Measurements from ENCODE around the gene UTP14C. TPM values are rescaled to one million over a fixed set of nuclear protein-coding genes. Genes with fewer than 3 reads are reported as not detected.

UTP14C gene
- total and polyA plus RNA-seq, 3 donors from 2014 or later = 9.7 to 22.4 (median 18.8) TPM

DNA sequence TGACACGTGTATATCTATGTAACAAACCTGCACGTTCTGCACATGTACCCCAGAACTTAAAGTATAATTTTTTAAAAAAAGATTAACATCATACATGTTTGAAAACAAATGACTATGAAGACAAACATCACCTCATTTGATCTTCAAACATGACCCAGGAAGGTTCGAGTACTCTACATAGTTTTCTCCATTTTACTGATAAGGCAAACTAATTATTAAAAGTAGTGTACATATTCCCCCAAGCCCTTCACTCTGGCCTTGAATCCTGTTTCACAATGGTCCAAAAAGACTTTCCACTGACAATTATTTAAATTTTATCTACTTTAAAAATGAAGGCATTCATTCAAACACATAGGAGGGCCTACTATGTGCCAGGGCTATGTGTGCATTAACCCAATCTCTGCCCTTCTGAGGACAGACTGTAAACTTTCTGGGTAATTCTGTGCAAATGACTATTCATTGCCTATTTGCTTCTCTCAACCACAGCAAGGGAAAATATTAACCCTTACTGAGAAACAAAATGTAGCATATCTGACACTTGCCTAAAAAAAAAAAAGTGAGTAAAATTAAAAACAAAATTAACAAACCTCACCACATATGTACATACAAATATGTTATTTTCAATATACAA is 35.4 kb upstream of the UTP14C start:
- Histone ChIP-seq H3K27me3 (no peaks in the 10 kb centered on the region), H3K9me3 (no peaks in the 10 kb centered on the region), H3K36me3 (ENCODE audit: low read depth, missing control alignments) (no peaks in the 10 kb centered on the region), H3K4me3 (no peak overlapping the region), H3K4me1 (no peaks in the 10 kb centered on the region), H3K27ac (no peak overlapping the region)
- no peak for TF ChIP-seq POLR2A (IDR thresholded peaks at IDR 0.05)
- TF ChIP-seq, protein P1, sequence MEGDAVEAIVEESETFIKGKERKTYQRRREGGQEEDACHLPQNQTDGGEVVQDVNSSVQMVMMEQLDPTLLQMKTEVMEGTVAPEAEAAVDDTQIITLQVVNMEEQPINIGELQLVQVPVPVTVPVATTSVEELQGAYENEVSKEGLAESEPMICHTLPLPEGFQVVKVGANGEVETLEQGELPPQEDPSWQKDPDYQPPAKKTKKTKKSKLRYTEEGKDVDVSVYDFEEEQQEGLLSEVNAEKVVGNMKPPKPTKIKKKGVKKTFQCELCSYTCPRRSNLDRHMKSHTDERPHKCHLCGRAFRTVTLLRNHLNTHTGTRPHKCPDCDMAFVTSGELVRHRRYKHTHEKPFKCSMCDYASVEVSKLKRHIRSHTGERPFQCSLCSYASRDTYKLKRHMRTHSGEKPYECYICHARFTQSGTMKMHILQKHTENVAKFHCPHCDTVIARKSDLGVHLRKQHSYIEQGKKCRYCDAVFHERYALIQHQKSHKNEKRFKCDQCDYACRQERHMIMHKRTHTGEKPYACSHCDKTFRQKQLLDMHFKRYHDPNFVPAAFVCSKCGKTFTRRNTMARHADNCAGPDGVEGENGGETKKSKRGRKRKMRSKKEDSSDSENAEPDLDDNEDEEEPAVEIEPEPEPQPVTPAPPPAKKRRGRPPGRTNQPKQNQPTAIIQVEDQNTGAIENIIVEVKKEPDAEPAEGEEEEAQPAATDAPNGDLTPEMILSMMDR (IDR thresholded peaks at IDR 0.05) = no peak
- no peak for DNase-seq
- WGBS, 2 donors = 81 to 89% methylated on average over 3 of the region's 3 CpGs
- intact Hi-C loops (cut with DNase I; ENCODE audit: low total_unique reads) = no loop called here

DNA sequence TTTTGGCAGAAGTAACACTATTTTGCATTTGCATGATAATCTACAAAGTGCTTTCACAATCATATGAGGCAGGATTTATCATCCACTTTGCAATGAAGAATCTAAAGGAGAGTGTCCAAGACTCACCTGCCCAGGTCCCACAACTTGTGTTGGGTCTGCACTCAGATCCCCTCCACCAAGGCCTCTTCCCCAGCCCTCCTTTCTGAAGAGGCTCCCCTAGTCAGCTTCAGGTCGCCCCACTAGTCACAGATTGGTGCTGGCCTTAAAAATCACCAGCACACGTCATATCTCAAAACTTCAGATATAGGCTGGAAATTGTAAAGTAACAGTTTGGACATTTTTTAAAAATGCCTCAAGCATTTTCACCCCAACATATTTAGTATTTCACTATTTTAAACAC is 30.8 kb upstream of the UTP14C start:
- no peak for DNase-seq
- TF ChIP-seq, protein P1 (IDR thresholded peaks at IDR 0.05) = no peak
- TF ChIP-seq POLR2A (IDR thresholded peaks at IDR 0.05) = no peak
- Histone ChIP-seq H3K9me3 (no peaks in the 10 kb centered on the region), H3K36me3 (ENCODE audit: low read depth, missing control alignments) (no peaks in the 10 kb centered on the region), H3K27ac (no peak overlapping the region), H3K4me3 (no peak overlapping the region), H3K4me1 (no peaks in the 10 kb centered on the region), H3K27me3 (no peaks in the 10 kb centered on the region)
- 81 to 90% methylated on average over 2 of the region's 2 CpGs for WGBS, 2 donors
- intact Hi-C loops (cut with DNase I; ENCODE audit: low total_unique reads) = no loop called here

DNA sequence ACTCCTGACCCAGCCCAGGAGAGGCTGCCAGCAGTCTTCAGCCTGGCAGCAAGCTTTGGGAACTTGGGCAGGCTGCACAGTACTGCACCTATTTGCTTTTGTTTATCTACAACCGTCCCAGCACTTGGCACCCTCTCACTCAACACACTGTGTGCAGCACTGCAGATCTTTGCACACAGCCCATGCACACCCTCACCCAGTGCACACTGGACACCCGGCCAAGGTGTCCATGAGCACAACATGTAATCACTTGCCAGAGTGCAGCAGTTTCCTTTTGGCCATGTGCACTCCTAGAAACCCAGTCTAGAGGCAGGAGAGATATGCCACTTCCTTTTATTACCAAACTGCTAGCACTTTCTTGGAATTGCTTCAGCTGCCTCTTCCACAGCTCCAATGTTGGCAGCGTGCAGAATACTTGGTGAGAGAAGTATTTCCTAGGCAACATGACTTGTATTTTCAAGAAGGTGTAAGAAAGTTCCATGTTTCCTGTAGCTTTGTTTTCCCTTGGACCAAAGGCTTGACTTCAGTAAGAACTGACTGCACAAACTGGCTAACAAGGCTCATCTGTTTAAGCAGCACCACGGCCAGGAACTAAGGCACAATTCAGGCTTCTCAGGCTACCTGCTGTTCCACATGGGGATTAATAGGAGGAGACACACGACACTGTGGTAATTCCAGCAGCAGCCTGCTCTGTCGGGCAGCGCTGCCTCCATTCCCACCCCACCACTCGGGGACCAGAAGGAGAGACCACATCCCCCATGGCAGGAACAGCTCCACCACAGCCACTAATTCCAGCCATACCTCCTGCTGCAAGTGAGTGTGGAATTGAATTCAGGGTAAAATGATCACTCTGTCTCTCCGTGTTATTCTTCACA is 28.6 kb upstream of the UTP14C start:
- H3K36me3 ChIP-seq (ENCODE audit: low read depth, missing control alignments) = no peaks in the 10 kb centered on the region
- no peaks in the 10 kb centered on the region for H3K27me3 ChIP-seq
- 42 to 56% methylated on average over 7 to 9 of the region's 9 CpGs for WGBS, 2 donors
- H3K4me1 ChIP-seq = no peaks in the 10 kb centered on the region
- no peak overlapping the region for H3K27ac ChIP-seq
- DNase-seq = no peak
- H3K9me3 ChIP-seq = no peaks in the 10 kb centered on the region
- intact Hi-C loops (cut with DNase I; ENCODE audit: low total_unique reads) = no loop called here
- no peak overlapping the region for H3K4me3 ChIP-seq
- no peak for TF ChIP-seq POLR2A (IDR thresholded peaks at IDR 0.05)
- TF ChIP-seq, protein P1 (IDR thresholded peaks at IDR 0.05) = no peak

DNA sequence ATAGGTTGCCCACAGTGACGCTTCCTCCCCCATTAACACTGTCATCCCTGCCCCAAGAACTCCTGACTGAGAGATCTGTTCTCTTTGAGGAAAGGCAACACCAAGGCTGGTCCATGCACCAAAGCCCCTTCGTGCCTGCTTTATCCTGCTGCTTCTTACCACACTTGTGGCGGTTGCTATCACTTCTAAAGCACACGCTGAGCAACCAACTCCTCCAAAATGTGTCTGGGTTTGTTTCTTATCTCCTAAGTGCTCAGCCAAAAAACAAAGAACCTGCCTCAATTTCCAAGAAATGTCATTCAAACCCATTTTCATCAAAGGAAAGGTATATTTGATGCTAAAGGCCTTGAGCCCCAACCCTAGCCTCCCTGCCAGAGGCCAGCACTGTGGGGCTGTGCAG is 27.9 kb upstream of the UTP14C start:
- no peaks in the 10 kb centered on the region for H3K27me3 ChIP-seq
- DNase-seq = no peak
- H3K9me3 ChIP-seq = no peaks in the 10 kb centered on the region
- no peak overlapping the region for H3K27ac ChIP-seq
- no peaks in the 10 kb centered on the region for H3K36me3 ChIP-seq (ENCODE audit: low read depth, missing control alignments)
- 76 to 91% methylated on average over 4 of the region's 4 CpGs for WGBS, 2 donors
- TF ChIP-seq, protein P1 (IDR thresholded peaks at IDR 0.05) = no peak
- no peak for TF ChIP-seq POLR2A (IDR thresholded peaks at IDR 0.05)
- no peaks in the 10 kb centered on the region for H3K4me1 ChIP-seq
- intact Hi-C loops (cut with DNase I; ENCODE audit: low total_unique reads) = no loop called here
- no peak overlapping the region for H3K4me3 ChIP-seq
